HCT116 (cell line): ENCODE data around the gene PCTP. TPM values are rescaled to one million over a fixed set of nuclear protein-coding genes. Genes with fewer than 3 reads are reported as not detected.

Source experiments
- ATAC-seq: fragments of 200-7000 bp; cut with Tn5 transposase; 2 replicates; pipeline ENCODE4 v1.9.1; 2020; ENCODE audit warnings: mild to moderate bottlenecking, moderate library complexity
- BruUV-seq: library from RNA; stranded (reverse); fragments of 400-500 nt; replicated peaks from 2 replicates; lab custom pipeline; 2021; lab: Mats Ljungman, UMichigan
- CTCF ChIA-PET: fragments of 300-600 bp; sonication (Branson Sonifier 250); formaldehyde crosslinking; loops from one replicate; lab custom pipeline; 2021; ENCODE audit warnings: antibody characterized with exemption; lab: Charles Lee
- POLR2A ChIA-PET: fragments of 300-600, 350-600 bp; sonication (Branson Sonifier 250); formaldehyde crosslinking; loops from one replicate; lab custom pipeline; 2021; ENCODE audit warnings: antibody characterized with exemption; lab: Charles Lee
- RAD21 ChIA-PET, 2 experiments: fragments of 300-600 bp; sonication (Branson Sonifier 250); formaldehyde crosslinking; loops; one replicate each; lab custom pipeline; 2023; ENCODE audit warnings: low total read pairs in 2 of 2; ENCODE audit not compliant: uncharacterized antibody in 2 of 2, unreplicated experiment in 2 of 2, low non-redundant PET in 1 of 2; lab: Charles Lee
- DNase-seq: peaks from one replicate; pipeline ENCODE4 v3.0.0-alpha.2; 2010; ENCODE audit warnings: low read depth, low spot score
- H2AFZ ChIP-seq: fragments of 200-600 bp; shearing (Covaris generic), sonication (generic); 2 replicates; pipeline ENCODE4 v1.6.1; 2017; ENCODE audit warnings: low read depth, mixed run types, mixed read lengths, antibody characterized with exemption, low read length; ENCODE audit not compliant: poor library complexity, severe bottlenecking
- H3K27ac ChIP-seq: 2 replicates; pipeline ENCODE4 v1.5.1; 2012; ENCODE audit warnings: low read depth, low read length
- H3K27me3 ChIP-seq: fragments of 200-600 bp; sonication (generic); 2 replicates; pipeline ENCODE4 v1.6.1; 2016; ENCODE audit warnings: mixed run types, low read length, mixed read lengths; ENCODE audit not compliant: insufficient read depth
- H3K36me3 ChIP-seq, 2 experiments: fragments of 200-500 bp in 1 of 2; fragments of 200-600 bp in 1 of 2; sonication (Bioruptor generic) in 1 of 2; sonication (generic) in 1 of 2; 2 replicates each; pipeline versions ENCODE4 v1.5.1 to v1.6.1; 2014 to 2016; ENCODE audit warnings: low read length in 2 of 2, inconsistent platforms in 1 of 2, mixed read lengths in 1 of 2, mixed run types in 1 of 2; ENCODE audit not compliant: insufficient read depth in 2 of 2, control insufficient read depth in 1 of 2
- H3K4me1 ChIP-seq, 2 experiments: fragments of 200-600 bp in 1 of 2; sonication (generic) in 1 of 2; 2 replicates each; pipeline versions ENCODE4 v1.5.1 to v1.6.1; 2012 to 2017; ENCODE audit warnings: low read length in 2 of 2, inconsistent platforms in 1 of 2, mild to moderate bottlenecking in 1 of 2, mixed read lengths in 1 of 2, mixed run types in 1 of 2, moderate library complexity in 1 of 2; ENCODE audit not compliant: insufficient read depth in 2 of 2, control insufficient read depth in 1 of 2
- H3K4me2 ChIP-seq: fragments of 200-600 bp; sonication (generic); 2 replicates; pipeline ENCODE4 v1.6.1; 2017; ENCODE audit warnings: mixed run types, low read length, mixed read lengths
- H3K4me3 ChIP-seq, 2 experiments: fragments of 200-600 bp in 1 of 2; sonication (generic) in 1 of 2; replicated peaks in 1 of 2; 2 replicates each; pipeline ENCODE4 v1.5.1; 2011 to 2016; ENCODE audit warnings: low read length in 2 of 2, control low read depth in 1 of 2, low read depth in 1 of 2, mild to moderate bottlenecking in 1 of 2, mixed read lengths in 1 of 2, mixed run types in 1 of 2
- H3K79me2 ChIP-seq: fragments of 200-600 bp; sonication (generic); 2 replicates; pipeline ENCODE4 v1.6.1; 2017; ENCODE audit warnings: mild to moderate bottlenecking, mixed run types, low read length, moderate library complexity, mixed read lengths; ENCODE audit not compliant: insufficient read depth
- H3K9ac ChIP-seq: fragments of 200-600 bp; sonication (generic); 2 replicates; pipeline ENCODE4 v1.6.1; 2016; ENCODE audit warnings: low read length, mixed read lengths
- H3K9me2 ChIP-seq: fragments of 200-600 bp; sonication (generic), shearing (Covaris generic); 2 replicates; pipeline ENCODE4 v1.6.1; 2017; ENCODE audit warnings: mixed run types, mild to moderate bottlenecking, moderate library complexity; ENCODE audit not compliant: insufficient read depth
- H3K9me3 ChIP-seq, 2 experiments: fragments of 200-500 bp in 1 of 2; fragments of 200-600 bp in 1 of 2; sonication (Bioruptor generic) in 1 of 2; sonication (generic) in 1 of 2; 2 replicates each; pipeline ENCODE4 v1.6.1; 2014 to 2017; ENCODE audit warnings: low read length in 2 of 2, mixed read lengths in 2 of 2, inconsistent platforms in 1 of 2, low read depth in 1 of 2, mild to moderate bottlenecking in 1 of 2, mixed run types in 1 of 2, moderate library complexity in 1 of 2; ENCODE audit not compliant: control insufficient read depth in 1 of 2, insufficient read depth in 1 of 2
- H4K20me1 ChIP-seq: fragments of 200-600 bp; sonication (generic), shearing (Covaris generic); 2 replicates; pipeline ENCODE4 v1.6.1; 2017; ENCODE audit warnings: mixed run types, mild to moderate bottlenecking, moderate library complexity; ENCODE audit not compliant: insufficient read depth
- ATF3 ChIP-seq: IDR thresholded peaks from 2 replicates; pipeline ENCODE4 v1.6.1; 2012
- CTCF ChIP-seq, 3 experiments: fragments of 200-600 bp in 1 of 3; sonication (generic) in 1 of 3; IDR thresholded peaks in 2 of 3; conservative IDR thresholded peaks in 1 of 3; 2 replicates each; pipeline ENCODE4 v1.5.1; 2012 to 2017; ENCODE audit warnings: low read depth in 2 of 3, low read length in 2 of 3, antibody characterized with exemption in 1 of 3, borderline replicate concordance in 1 of 3, control low read depth in 1 of 3, mild to moderate bottlenecking in 1 of 3, mixed read lengths in 1 of 3, mixed run types in 1 of 3, moderate library complexity in 1 of 3; ENCODE audit not compliant: insufficient read depth in 1 of 3
- EGR1 ChIP-seq: IDR thresholded peaks from 2 replicates; pipeline ENCODE4 v1.6.1; 2012; ENCODE audit warnings: low read depth
- FOSL1 ChIP-seq: IDR thresholded peaks from 2 replicates; pipeline ENCODE4 v1.6.1; 2012; ENCODE audit warnings: low read depth
- POLR2AphosphoS5 ChIP-seq: IDR thresholded peaks from 2 replicates; pipeline ENCODE4 v1.6.1; 2011; ENCODE audit warnings: mild to moderate bottlenecking, low read depth, low read length, moderate library complexity
- SIN3A ChIP-seq: IDR thresholded peaks from 2 replicates; pipeline ENCODE4 v1.6.1; 2012; ENCODE audit warnings: low read depth
- SP1 ChIP-seq: IDR thresholded peaks from 2 replicates; pipeline ENCODE4 v1.6.1; 2012; ENCODE audit warnings: low read depth
- SRF ChIP-seq: IDR thresholded peaks from 2 replicates; pipeline ENCODE4 v1.6.1; 2012; ENCODE audit warnings: low read depth
- TCF7L2 ChIP-seq: IDR thresholded peaks from 2 replicates; pipeline ENCODE4 v1.7.0; 2011; ENCODE audit warnings: borderline replicate concordance, inconsistent platforms; ENCODE audit not compliant: insufficient read depth, insufficient read length; ENCODE audit errors: extremely low read depth
- ZBTB33 ChIP-seq: IDR thresholded peaks from 2 replicates; pipeline ENCODE4 v1.6.1; 2011; ENCODE audit warnings: mild to moderate bottlenecking, low read length, moderate library complexity; ENCODE audit not compliant: insufficient replicate concordance; ENCODE audit errors: extremely low read depth
- ZFX ChIP-seq: fragments of 450-650 bp; IDR thresholded peaks from 2 replicates; pipeline ENCODE4 v1.6.1; 2017
- ZNF274 ChIP-seq: fragments of 200-500 bp; sonication (Bioruptor generic); IDR thresholded peaks from 2 replicates; pipeline ENCODE4 v1.6.1; 2014; ENCODE audit warnings: mild to moderate bottlenecking, low read depth, low read length, inconsistent platforms
- intact Hi-C: fragments of 100-400 bp; cut with micrococcal nuclease; formaldehyde crosslinking; loops from 2 replicates; pipeline ENCODE4 v1.10.0; 2022
- total RNA-seq: library from RNA; stranded (reverse); gene quantifications from one replicate; pipeline ENCODE4 v1.2.1, GENCODE V29; 2021; ENCODE audit not compliant: unreplicated experiment

The PCTP gene
- total RNA-seq, 1 experiment from 2014 or later, result 16.3 TPM

DNA sequence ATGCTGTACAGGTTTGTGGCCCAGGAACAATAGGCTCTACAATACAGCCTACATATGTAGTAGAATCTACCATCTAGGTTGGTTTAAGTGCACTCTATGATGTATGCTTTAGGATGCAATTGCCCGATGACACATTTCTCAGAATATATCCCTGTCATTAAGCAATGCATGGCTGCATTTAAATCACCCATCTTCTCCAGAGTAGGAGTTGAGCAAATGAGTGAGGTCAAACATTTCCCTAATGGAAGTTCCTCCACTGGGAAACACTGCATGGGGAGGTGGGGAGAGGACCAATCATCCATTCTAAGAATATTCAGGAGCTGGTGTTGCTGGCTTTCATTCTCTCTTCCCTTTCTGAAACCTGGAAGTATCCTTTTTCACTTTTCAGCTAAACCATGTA is 2.0 kb upstream of the PCTP start:
- no peak for DNase-seq
- H3K4me2 ChIP-seq, result no peak overlapping the region
- no peaks in the 10 kb centered on the region for H4K20me1 ChIP-seq
- CTCF ChIA-PET, result interaction anchor here (1.4 kb wide), 1 partner anchor 31 kb away, joined by 4 read pairs; no protein-coding TSS in a partner anchor
- H3K79me2 ChIP-seq, result peaks cover 6% of the 10 kb centered on the region; the same call in 1 of the 2 replicates
- no peak overlapping the region for H3K4me3 ChIP-seq
- H3K27me3 ChIP-seq, result no peaks in the 10 kb centered on the region
- H3K4me1 ChIP-seq, result peaks cover 11 to 14% of the 10 kb centered on the region in 2 experiments; a peak in 3 of 4 replicates
- RAD21 ChIA-PET, result no interaction called here
- no peak overlapping the region for H3K9ac ChIP-seq
- ATAC-seq, result no peak
- intact Hi-C loops, result no loop called here
- H2AFZ ChIP-seq, result no peak overlapping the region
- H3K27ac ChIP-seq, result no peak overlapping the region
- H3K9me2 ChIP-seq, result no peaks in the 10 kb centered on the region
- POLR2A ChIA-PET, result no interaction called here
- no peak for TF ChIP-seq ATF3
- no peak for TF ChIP-seq SRF
- no peak for TF ChIP-seq FOSL1
- no peak for TF ChIP-seq ZFX
- TF ChIP-seq CTCF (IDR thresholded peaks at IDR 0.05 in 2 of 3, conservative IDR thresholded peaks at IDR 0.05 in 1 of 3; ENCODE audit: borderline replicate concordance in 1 of 3, insufficient read depth in 1 of 3, low read depth in 2 of 3, low read length in 2 of 3), result no peak
- TF ChIP-seq SP1, result no peak
- no peaks in the 10 kb centered on the region for H3K9me3 ChIP-seq
- no peaks in the 10 kb centered on the region for H3K36me3 ChIP-seq
- no TSS peak for BruUV-seq

GRCh38 chr17:55749985-55750384 is 866 bp upstream of the PCTP start:
- H3K4me1 ChIP-seq, result peaks cover 11 to 14% of the 10 kb centered on the region in 2 experiments; a peak in 3 of 4 replicates
- H3K27ac ChIP-seq, result no peak overlapping the region
- no peak overlapping the region for H3K9ac ChIP-seq
- H2AFZ ChIP-seq, result peak overlapping the region; percentile 75
- no peak for DNase-seq
- CTCF ChIA-PET, result interaction anchor here (0.5 to 1.6 kb wide), 3 partner anchors 15 to 208 kb away, joined by 3 to 20 read pairs (median 4); no protein-coding TSS in a partner anchor
- no peak for ATAC-seq
- no TSS peak for BruUV-seq
- H3K36me3 ChIP-seq, result no peaks in the 10 kb centered on the region
- POLR2A ChIA-PET, result interaction anchor here (1.0 to 1.5 kb wide), 2 partner anchors 13 to 15 kb away, joined by 3 to 8 read pairs; no protein-coding TSS in a partner anchor
- peak overlapping the region; percentile 93 for H3K4me2 ChIP-seq
- RAD21 ChIA-PET, result no interaction called here
- H3K9me3 ChIP-seq, result no peaks in the 10 kb centered on the region
- H3K27me3 ChIP-seq, result no peaks in the 10 kb centered on the region
- H4K20me1 ChIP-seq, result no peaks in the 10 kb centered on the region
- intact Hi-C loops, result loop anchor here (2.0 to 10.0 kb wide), 3 partner anchors 27 to 1035 kb away; partner anchors contain the start of genes MMD and TMEM100
- H3K4me3 ChIP-seq, result peak overlapping the region in 1 of 2 experiments; percentile 87; a peak in 1 of 4 replicates
- no peaks in the 10 kb centered on the region for H3K9me2 ChIP-seq
- H3K79me2 ChIP-seq, result peaks cover 6% of the 10 kb centered on the region; the same call in 1 of the 2 replicates
- no peak for TF ChIP-seq CTCF (IDR thresholded peaks at IDR 0.05 in 2 of 3, conservative IDR thresholded peaks at IDR 0.05 in 1 of 3; ENCODE audit: borderline replicate concordance in 1 of 3, insufficient read depth in 1 of 3, low read depth in 2 of 3, low read length in 2 of 3)
- TF ChIP-seq EGR1, result no peak
- no peak for TF ChIP-seq SP1
- no peak for TF ChIP-seq POLR2AphosphoS5
- no peak for TF ChIP-seq TCF7L2
- no peak for TF ChIP-seq ZBTB33
- TF ChIP-seq SIN3A, result no peak
- TF ChIP-seq ZNF274, result no peak
- TF ChIP-seq SRF, result no peak
